Measurements from ENCODE around the gene CAPN11.

- no peak for TF ChIP-seq EZH2phosphoT487 (conservative IDR thresholded peaks at IDR 0.05; ENCODE audit: low read length)
- no peak for TF ChIP-seq CTCF (IDR thresholded peaks at IDR 0.05; ENCODE audit: insufficient read depth, low read length, poor library complexity, severe bottlenecking)
Measured at GRCh38 chr6:44233567-44234100, 75.0 kb downstream of the CAPN11 start.

Data from SU-DHL-6 (cell line).